ENCODE data around the gene SLC22A31. TPM values are rescaled to one million over a fixed set of nuclear protein-coding genes. Genes with fewer than 3 reads are reported as not detected.
A peak's percentile ranks its signal among the peaks of the same experiment; 100 is the strongest.
"Not testable (repeated sequence)": the region's sequence is repeated elsewhere in the genome, so short reads cannot be mapped to it uniquely, and the experiment has no call there.

SLC22A31 gene
- polyA plus RNA-seq, 4 donors = 0.17 to 0.57 (median 0.50) TPM

- no peak for DNase-seq (ENCODE audit: low read depth in 4 of 4, low spot score in 3 of 4)
These were observed 30.6 kb downstream of the SLC22A31 start for GRCh38 chr16:89169778-89170177.

- no peak for DNase-seq (ENCODE audit: low read depth in 4 of 4, low spot score in 3 of 4)
These were observed 31.8 kb downstream of the SLC22A31 start for GRCh38 chr16:89168381-89169189.

- peak; percentile 59 to 70 (median 68) for DNase-seq (ENCODE audit: low read depth in 4 of 4, low spot score in 3 of 4)
These were observed 32.9 kb downstream of the SLC22A31 start for GRCh38 chr16:89167425-89167941.

GRCh38 chr16:89166696-89167424 is 33.5 kb downstream of the SLC22A31 start:
- no peak for DNase-seq (ENCODE audit: low read depth in 4 of 4, low spot score in 3 of 4)

- DNase-seq (ENCODE audit: low read depth in 4 of 4, low spot score in 3 of 4) = not testable (repeated sequence)
These were observed 34.7 kb downstream of the SLC22A31 start for GRCh38 chr16:89165681-89165979.

- no peak for DNase-seq (ENCODE audit: low read depth in 4 of 4, low spot score in 3 of 4)
These were observed 35.3 kb downstream of the SLC22A31 start for GRCh38 chr16:89164847-89165680.

GRCh38 chr16:89164436-89164835 is 35.9 kb downstream of the SLC22A31 start:
- no peak for DNase-seq (ENCODE audit: low read depth in 4 of 4, low spot score in 3 of 4)

GRCh38 chr16:89163297-89163696 is 37.0 kb downstream of the SLC22A31 start:
- no peak for DNase-seq (ENCODE audit: low read depth in 4 of 4, low spot score in 3 of 4)

GRCh38 chr16:89161763-89162713 is 38.3 kb downstream of the SLC22A31 start:
- no peak for DNase-seq (ENCODE audit: low read depth in 4 of 4, low spot score in 3 of 4)

GRCh38 chr16:89160977-89161701 is 39.2 kb downstream of the SLC22A31 start:
- no peak for DNase-seq (ENCODE audit: low read depth in 4 of 4, low spot score in 3 of 4)

GRCh38 chr16:89159850-89160354 is 40.4 kb downstream of the SLC22A31 start:
- no peak for DNase-seq (ENCODE audit: low read depth in 4 of 4, low spot score in 3 of 4)

- no peak for DNase-seq (ENCODE audit: low read depth in 4 of 4, low spot score in 3 of 4)
These were observed 41.1 kb downstream of the SLC22A31 start for GRCh38 chr16:89159066-89159849.

- no peak for DNase-seq (ENCODE audit: low read depth in 4 of 4, low spot score in 3 of 4)
These were observed 42.6 kb downstream of the SLC22A31 start for GRCh38 chr16:89157778-89158177.

- no peak for DNase-seq (ENCODE audit: low read depth in 4 of 4, low spot score in 3 of 4)
These were observed 43.3 kb downstream of the SLC22A31 start for GRCh38 chr16:89156740-89157645.

GRCh38 chr16:89155851-89156739 is 44.2 kb downstream of the SLC22A31 start:
- no peak for DNase-seq (ENCODE audit: low read depth in 4 of 4, low spot score in 3 of 4)

GRCh38 chr16:89155184-89155679 is 45.1 kb downstream of the SLC22A31 start:
- no peak for DNase-seq (ENCODE audit: low read depth in 4 of 4, low spot score in 3 of 4)
